HEK293 (cell line): ENCODE results near the gene IGFBP4.

Source experiments
- CTCF ChIP-seq: fragments of 450-650 bp; formaldehyde crosslinking; IDR thresholded peaks from 2 replicates; pipeline ENCODE4 v1.5.1; 2016; ENCODE audit warnings: missing biosample characterization, missing genetic modification characterization
- KLF9 ChIP-seq: fragments of 450-650 bp; formaldehyde crosslinking; IDR thresholded peaks from 2 replicates; pipeline ENCODE4 v1.5.1; 2016; ENCODE audit warnings: missing biosample characterization, missing genetic modification characterization, low read depth
- YY1 ChIP-seq: fragments of 450-650 bp; formaldehyde crosslinking; IDR thresholded peaks from 2 replicates; pipeline ENCODE4 v1.5.1; 2018; ENCODE audit warnings: missing biosample characterization, missing genetic modification characterization
- ZNF558 ChIP-seq: fragments of 450-650 bp; formaldehyde crosslinking; IDR thresholded peaks from 2 replicates; pipeline ENCODE4 v1.5.1; 2016; ENCODE audit warnings: missing biosample characterization, missing genetic modification characterization
- ZNF624 ChIP-seq: fragments of 450-650 bp; formaldehyde crosslinking; IDR thresholded peaks from 2 replicates; pipeline ENCODE4 v1.5.1; 2017; ENCODE audit warnings: missing biosample characterization, missing genetic modification characterization
- TF ChIP-seq, protein P1 (sequence below): sonication (generic); formaldehyde crosslinking; IDR thresholded peaks from 2 replicates; pipeline ENCODE4 v1.8.1; 2022; ENCODE audit warnings: mild to moderate bottlenecking, moderate library complexity, missing genetic modification reagents
- TF ChIP-seq, protein P2 (sequence below): fragments of 450-650 bp; formaldehyde crosslinking; IDR thresholded peaks from 2 replicates; pipeline ENCODE4 v1.5.1; 2016; ENCODE audit warnings: missing biosample characterization, missing genetic modification characterization

DNA sequence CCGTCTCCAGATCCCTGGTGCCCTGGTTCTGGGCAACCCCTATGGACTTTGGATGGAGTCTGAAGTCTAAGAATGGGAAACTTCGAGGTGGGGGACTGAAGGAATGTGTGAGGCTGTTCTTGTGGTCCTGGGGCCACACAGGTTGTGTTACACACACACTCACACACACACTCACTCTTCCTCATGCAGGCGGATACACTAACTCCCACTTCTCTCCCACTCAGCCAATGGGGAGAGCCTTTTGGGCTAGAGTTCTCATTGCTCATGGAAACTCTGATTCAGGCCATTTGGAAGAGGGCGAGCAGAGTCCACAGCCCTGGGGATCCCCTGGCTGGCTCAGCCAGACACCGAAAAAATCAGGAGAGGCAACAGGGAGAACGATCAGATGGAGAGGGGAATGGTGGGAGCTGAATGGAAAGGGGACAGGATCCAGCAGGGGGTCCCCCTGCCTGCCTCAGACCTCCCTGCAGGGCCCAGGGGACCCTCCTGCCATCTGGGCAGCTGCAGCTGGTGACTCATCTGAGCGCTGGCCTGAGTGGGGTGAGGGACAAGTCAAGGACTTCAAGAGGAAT lies 9.1 kb downstream of the IGFBP4 start:
- TF ChIP-seq YY1 (tag by site-specific recombination) (no peak), CTCF (tag by site-specific recombination) (no peak), ZNF558 (no peak), ZNF624 (no peak), KLF9 (no peak)
- TF ChIP-seq, protein P1, sequence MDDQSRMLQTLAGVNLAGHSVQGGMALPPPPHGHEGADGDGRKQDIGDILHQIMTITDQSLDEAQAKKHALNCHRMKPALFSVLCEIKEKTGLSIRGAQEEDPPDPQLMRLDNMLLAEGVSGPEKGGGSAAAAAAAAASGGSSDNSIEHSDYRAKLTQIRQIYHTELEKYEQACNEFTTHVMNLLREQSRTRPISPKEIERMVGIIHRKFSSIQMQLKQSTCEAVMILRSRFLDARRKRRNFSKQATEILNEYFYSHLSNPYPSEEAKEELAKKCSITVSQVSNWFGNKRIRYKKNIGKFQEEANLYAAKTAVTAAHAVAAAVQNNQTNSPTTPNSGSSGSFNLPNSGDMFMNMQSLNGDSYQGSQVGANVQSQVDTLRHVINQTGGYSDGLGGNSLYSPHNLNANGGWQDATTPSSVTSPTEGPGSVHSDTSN (CRISPR knock-in tag) = no peak
- TF ChIP-seq, protein P2, sequence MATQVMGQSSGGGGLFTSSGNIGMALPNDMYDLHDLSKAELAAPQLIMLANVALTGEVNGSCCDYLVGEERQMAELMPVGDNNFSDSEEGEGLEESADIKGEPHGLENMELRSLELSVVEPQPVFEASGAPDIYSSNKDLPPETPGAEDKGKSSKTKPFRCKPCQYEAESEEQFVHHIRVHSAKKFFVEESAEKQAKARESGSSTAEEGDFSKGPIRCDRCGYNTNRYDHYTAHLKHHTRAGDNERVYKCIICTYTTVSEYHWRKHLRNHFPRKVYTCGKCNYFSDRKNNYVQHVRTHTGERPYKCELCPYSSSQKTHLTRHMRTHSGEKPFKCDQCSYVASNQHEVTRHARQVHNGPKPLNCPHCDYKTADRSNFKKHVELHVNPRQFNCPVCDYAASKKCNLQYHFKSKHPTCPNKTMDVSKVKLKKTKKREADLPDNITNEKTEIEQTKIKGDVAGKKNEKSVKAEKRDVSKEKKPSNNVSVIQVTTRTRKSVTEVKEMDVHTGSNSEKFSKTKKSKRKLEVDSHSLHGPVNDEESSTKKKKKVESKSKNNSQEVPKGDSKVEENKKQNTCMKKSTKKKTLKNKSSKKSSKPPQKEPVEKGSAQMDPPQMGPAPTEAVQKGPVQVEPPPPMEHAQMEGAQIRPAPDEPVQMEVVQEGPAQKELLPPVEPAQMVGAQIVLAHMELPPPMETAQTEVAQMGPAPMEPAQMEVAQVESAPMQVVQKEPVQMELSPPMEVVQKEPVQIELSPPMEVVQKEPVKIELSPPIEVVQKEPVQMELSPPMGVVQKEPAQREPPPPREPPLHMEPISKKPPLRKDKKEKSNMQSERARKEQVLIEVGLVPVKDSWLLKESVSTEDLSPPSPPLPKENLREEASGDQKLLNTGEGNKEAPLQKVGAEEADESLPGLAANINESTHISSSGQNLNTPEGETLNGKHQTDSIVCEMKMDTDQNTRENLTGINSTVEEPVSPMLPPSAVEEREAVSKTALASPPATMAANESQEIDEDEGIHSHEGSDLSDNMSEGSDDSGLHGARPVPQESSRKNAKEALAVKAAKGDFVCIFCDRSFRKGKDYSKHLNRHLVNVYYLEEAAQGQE (tag by site-specific recombination) = no peak
